H9 (cell line): ENCODE results near the gene RPL34. TPM values are rescaled to one million over a fixed set of nuclear protein-coding genes. Genes with fewer than 3 reads are reported as not detected.

Source experiments
- DNase-seq: peaks from one replicate; pipeline ENCODE4 v3.0.0-alpha.2; 2017
- H2AFZ ChIP-seq: one replicate; pipeline ENCODE4 v1.6.1; 2013; ENCODE audit warnings: mild to moderate bottlenecking, low read length, control low read depth, moderate library complexity
- H2AK5ac ChIP-seq: 2 replicates; pipeline ENCODE4 v1.6.1; 2013; ENCODE audit warnings: low read length, control low read depth, mixed read lengths; ENCODE audit not compliant: insufficient read length
- H2BK120ac ChIP-seq: one replicate; pipeline ENCODE4 v1.6.1; 2013; ENCODE audit warnings: low read depth, mild to moderate bottlenecking, low read length, control low read depth, inconsistent platforms; ENCODE audit not compliant: poor library complexity, severe bottlenecking
- H2BK12ac ChIP-seq: 2 replicates; pipeline ENCODE4 v1.6.1; 2013; ENCODE audit warnings: low read length, control low read depth, mixed read lengths, low read depth; ENCODE audit not compliant: insufficient read length
- H2BK15ac ChIP-seq: 2 replicates; pipeline ENCODE4 v1.6.1; 2013; ENCODE audit warnings: low read depth, low read length, control low read depth
- H2BK20ac ChIP-seq: one replicate; pipeline ENCODE4 v1.6.1; 2013; ENCODE audit warnings: low read depth, mild to moderate bottlenecking, low read length, control low read depth, inconsistent platforms; ENCODE audit not compliant: poor library complexity, severe bottlenecking
- H2BK5ac ChIP-seq: 2 replicates; pipeline ENCODE4 v1.6.1; 2013; ENCODE audit warnings: low read length, control low read depth, mixed read lengths; ENCODE audit not compliant: insufficient read length
- H3K14ac ChIP-seq: 2 replicates; pipeline ENCODE4 v1.6.1; 2013; ENCODE audit warnings: low read length, control low read depth; ENCODE audit not compliant: insufficient read depth
- H3K18ac ChIP-seq: 2 replicates; pipeline ENCODE4 v1.6.1; 2013; ENCODE audit warnings: low read depth, mild to moderate bottlenecking, mixed read lengths, low read length, control low read depth; ENCODE audit not compliant: insufficient read length
- H3K23ac ChIP-seq: 2 replicates; pipeline ENCODE4 v1.6.1; 2013; ENCODE audit warnings: low read length, control low read depth, mixed read lengths, low read depth; ENCODE audit not compliant: insufficient read length
- H3K23me2 ChIP-seq: 2 replicates; pipeline ENCODE4 v1.6.1; 2013; ENCODE audit warnings: low read depth, mild to moderate bottlenecking, mixed read lengths, low read length, control low read depth; ENCODE audit not compliant: insufficient read length, poor library complexity, severe bottlenecking
- H3K27ac ChIP-seq: 2 replicates; pipeline ENCODE4 v1.5.1; 2013; ENCODE audit warnings: low read length, control low read depth, mixed read lengths, low read depth; ENCODE audit not compliant: insufficient read length
- H3K27me3 ChIP-seq: 2 replicates; pipeline ENCODE4 v1.6.1; 2013; ENCODE audit warnings: low read length, control low read depth, inconsistent platforms; ENCODE audit not compliant: insufficient read depth
- H3K4ac ChIP-seq: 2 replicates; pipeline ENCODE4 v1.6.1; 2013; ENCODE audit warnings: low read depth, mild to moderate bottlenecking, control low read depth, inconsistent platforms, low read length, moderate library complexity
- H3K4me1 ChIP-seq: 2 replicates; pipeline ENCODE4 v1.6.1; 2013; ENCODE audit warnings: low read length, control low read depth, inconsistent platforms; ENCODE audit not compliant: insufficient read depth
- H3K4me2 ChIP-seq: 2 replicates; pipeline ENCODE4 v1.6.1; 2013; ENCODE audit warnings: low read length, control low read depth, mixed read lengths; ENCODE audit not compliant: insufficient read length, insufficient read depth
- H3K56ac ChIP-seq: 2 replicates; pipeline ENCODE4 v1.6.1; 2013; ENCODE audit warnings: low read depth, mild to moderate bottlenecking, mixed read lengths, low read length, control low read depth; ENCODE audit not compliant: insufficient read length
- H3K79me1 ChIP-seq: 2 replicates; pipeline ENCODE4 v1.6.1; 2013; ENCODE audit warnings: low read depth, mild to moderate bottlenecking, moderate library complexity, low read length, control low read depth, inconsistent platforms; ENCODE audit not compliant: insufficient read depth, poor library complexity, severe bottlenecking
- H3K79me2 ChIP-seq: 2 replicates; pipeline ENCODE4 v1.6.1; 2013; ENCODE audit warnings: low read length, control low read depth, inconsistent platforms; ENCODE audit not compliant: insufficient read depth
- H3K9ac ChIP-seq: 2 replicates; pipeline ENCODE4 v1.6.1; 2013; ENCODE audit warnings: low read length, control low read depth, mixed read lengths; ENCODE audit not compliant: insufficient read length; ENCODE audit errors: extremely low read depth
- H3K9me3 ChIP-seq: one replicate; pipeline ENCODE4 v1.6.1; 2013; ENCODE audit warnings: low read depth, low read length, inconsistent platforms; ENCODE audit not compliant: control insufficient read depth
- H3T11ph ChIP-seq: one replicate; pipeline ENCODE4 v1.6.1; 2013; ENCODE audit warnings: mild to moderate bottlenecking, low read length, control low read depth, inconsistent platforms
- H4K20me1 ChIP-seq: one replicate; pipeline ENCODE4 v1.6.1; 2013; ENCODE audit not compliant: control insufficient read depth, insufficient read length, insufficient read depth
- H4K5ac ChIP-seq: 2 replicates; pipeline ENCODE4 v1.6.1; 2013; ENCODE audit warnings: low read depth, mild to moderate bottlenecking, mixed read lengths, low read length, control low read depth; ENCODE audit not compliant: insufficient read length
- H4K8ac ChIP-seq: replicated peaks from 2 replicates; pipeline ENCODE4 v1.6.1; 2013; ENCODE audit warnings: low read length, control low read depth, mixed read lengths, low read depth; ENCODE audit not compliant: insufficient read length
- H4K91ac ChIP-seq: 2 replicates; pipeline ENCODE4 v1.6.1; 2013; ENCODE audit warnings: low read depth, mild to moderate bottlenecking, moderate library complexity, mixed read lengths, low read length, control low read depth; ENCODE audit not compliant: insufficient read length
- H3K27ac Mint-ChIP-seq, 3 experiments: 2 replicates in 2 of 3; 3 replicates in 1 of 3; pipeline ENCODE4 v1.8.0; 2020 to 2021; ENCODE audit warnings: mixed read lengths in 3 of 3, mild to moderate bottlenecking in 1 of 3, moderate library complexity in 1 of 3
- H3K27me3 Mint-ChIP-seq: 2 replicates; pipeline ENCODE4 v1.8.0; 2021; ENCODE audit warnings: low read depth, mild to moderate bottlenecking, moderate library complexity, mixed read lengths
- H3K36me3 Mint-ChIP-seq, 3 experiments: 2 replicates in 2 of 3; 3 replicates in 1 of 3; pipeline ENCODE4 v1.8.0; 2020 to 2021; ENCODE audit warnings: low read depth in 3 of 3, mixed read lengths in 3 of 3; ENCODE audit not compliant: insufficient read depth in 1 of 3
- H3K4me1 Mint-ChIP-seq, 2 experiments: 2 replicates each; pipeline ENCODE4 v1.8.0; 2020; ENCODE audit warnings: mixed read lengths in 2 of 2
- H3K4me3 Mint-ChIP-seq, 2 experiments: 2 replicates in 1 of 2; 3 replicates in 1 of 2; pipeline ENCODE4 v1.8.0; 2020 to 2021; ENCODE audit warnings: mild to moderate bottlenecking in 2 of 2, mixed read lengths in 2 of 2, moderate library complexity in 1 of 2
- H3K9me3 Mint-ChIP-seq, 2 experiments: 2 replicates in 1 of 2; 3 replicates in 1 of 2; pipeline ENCODE4 v1.8.0; 2020; ENCODE audit warnings: mild to moderate bottlenecking in 2 of 2, mixed read lengths in 2 of 2, moderate library complexity in 1 of 2
- CTCF ChIP-seq: fragments of 200-600 bp; sonication (generic); conservative IDR thresholded peaks from 3 replicates; pipeline ENCODE4 v1.8.0; 2021; ENCODE audit warnings: antibody characterized with exemption, mild to moderate bottlenecking
- WGBS: extraction: QIAGEN DNeasy Blood & Tissue Kit; methylation state at CpG from one replicate; pipeline ENCODE4 v1.1.7; 2013; ENCODE audit warnings: missing lambda C conversion rate, low lambda C conversion rate, mixed read lengths; ENCODE audit not compliant: insufficient read length; ENCODE audit errors: extremely low coverage; 5-methylcytosine and 5-hydroxymethylcytosine counted together
- total RNA-seq: library from RNA; stranded (reverse); gene quantifications from 2 replicates; pipeline ENCODE4 v1.2.1, GENCODE V29; 2021

The RPL34 gene
- total RNA-seq, 1 experiment from 2014 or later: 1,375 TPM

GRCh38 chr4:108650212-108651013, 30.0 kb downstream of the RPL34 start, which contains the start of gene OSTC:
Gene OSTC, plus strand, starts transcription at chr4:108650599. Its CDS starts 57 bp downstream, at chr4:108650656.
- H2AFZ ChIP-seq: peak within 1 kb of the TSS; percentile 40
- no peak within 1 kb of the TSS for H3T11ph ChIP-seq
- H4K20me1 ChIP-seq: no peaks in the 10 kb centered on the region
- peak; percentile 92 for DNase-seq
- H2AK5ac ChIP-seq: no peak within 1 kb of the TSS
- no peaks in the 10 kb centered on the region for H3K4me1 ChIP-seq
- Mint-ChIP-seq H3K36me3 (peaks cover under 1 to 6% (median 6%) of the 10 kb centered on the region in 3 experiments; a peak in 3 of 7 replicates), H3K4me1 (peaks cover 3 to 10% of the 10 kb centered on the region in 2 experiments; a peak in 3 of 4 replicates), H3K9me3 (no peaks in the 10 kb centered on the region), H3K4me3 (peak within 1 kb of the TSS; percentile 93 to 97), H3K27me3 (no peaks in the 10 kb centered on the region), H3K27ac (peak within 1 kb of the TSS; percentile 59 to 98 (median 98); a peak in 6 of 7 replicates)
- H3K23me2 ChIP-seq: peaks cover 5% of the 10 kb centered on the region
- peak within 1 kb of the TSS; percentile 77 for H3K18ac ChIP-seq
- H3K23ac ChIP-seq: no peak within 1 kb of the TSS
- H3K79me1 ChIP-seq: no peaks in the 10 kb centered on the region
- H3K27ac ChIP-seq: no peak within 1 kb of the TSS
- H3K9ac ChIP-seq: peak within 1 kb of the TSS; percentile 97
- no peak within 1 kb of the TSS for H2BK12ac ChIP-seq
- H3K4ac ChIP-seq: no peak within 1 kb of the TSS
- no peak within 1 kb of the TSS for H2BK5ac ChIP-seq
- TF ChIP-seq CTCF: peak; percentile 29; the same call in 2 of the 3 replicates
- H3K79me2 ChIP-seq: peaks cover 27% of the 10 kb centered on the region; the same call in 1 of the 2 replicates
- H3K27me3 ChIP-seq: no peaks in the 10 kb centered on the region
- no CpG with 5 or more reads among the region's 45 CpGs for WGBS
- H2BK120ac ChIP-seq: no peak within 1 kb of the TSS
- H4K5ac ChIP-seq: no peak within 1 kb of the TSS
- no peak within 1 kb of the TSS for H2BK20ac ChIP-seq
- H4K8ac ChIP-seq: no peak within 1 kb of the TSS
- H3K14ac ChIP-seq: peak within 1 kb of the TSS; percentile 95; the same call in 1 of the 2 replicates
- no peaks in the 10 kb centered on the region for H3K9me3 ChIP-seq
- H2BK15ac ChIP-seq: no peak within 1 kb of the TSS
- no peak within 1 kb of the TSS for H3K56ac ChIP-seq
- no peak within 1 kb of the TSS for H4K91ac ChIP-seq
- H3K4me2 ChIP-seq: peak within 1 kb of the TSS; percentile 93
